Hepatocyte (in vitro differentiated cells): ENCODE data around the gene CYP2A6. TPM values are rescaled to one million over a fixed set of nuclear protein-coding genes. Genes with fewer than 3 reads are reported as not detected.
"Not testable (repeated sequence)": the region's sequence is repeated elsewhere in the genome, so short reads cannot be mapped to it uniquely, and the experiment has no call there.

Experiments used
- DNase-seq: peaks from one replicate; pipeline ENCODE4 v3.0.0-alpha.2; 2016; ENCODE audit warnings: low spot score
- H2AFZ ChIP-seq: fragments of 200-600 bp; sonication (generic); 2 replicates; pipeline ENCODE4 v1.6.0; 2016; ENCODE audit warnings: antibody characterized with exemption, mild to moderate bottlenecking
- H3K27ac ChIP-seq: fragments of 200-600 bp; sonication (generic); 2 replicates; pipeline ENCODE4 v1.5.1; 2016; ENCODE audit warnings: mild to moderate bottlenecking
- H3K27me3 ChIP-seq: fragments of 200-600 bp; sonication (generic); 2 replicates; pipeline ENCODE4 v1.6.1; 2016
- H3K36me3 ChIP-seq: fragments of 200-600 bp; sonication (generic); replicated peaks from 2 replicates; pipeline ENCODE4 v1.5.1; 2016; ENCODE audit warnings: low read depth; ENCODE audit not compliant: insufficient read depth
- H3K4me1 ChIP-seq: fragments of 200-600 bp; sonication (generic); 2 replicates; pipeline ENCODE4 v1.5.1; 2016; ENCODE audit warnings: mild to moderate bottlenecking, moderate library complexity; ENCODE audit not compliant: insufficient read depth
- H3K4me2 ChIP-seq: fragments of 200-600 bp; sonication (generic); 2 replicates; pipeline ENCODE4 v1.6.0; 2016
- H3K4me3 ChIP-seq: fragments of 200-600 bp; sonication (generic); 2 replicates; pipeline ENCODE4 v1.5.1; 2016; ENCODE audit warnings: mild to moderate bottlenecking
- H3K79me2 ChIP-seq: fragments of 200-600 bp; sonication (generic); 2 replicates; pipeline ENCODE4 v1.6.0; 2017; ENCODE audit warnings: mild to moderate bottlenecking
- H3K9me2 ChIP-seq: fragments of 200-600 bp; sonication (generic); replicated peaks from 2 replicates; pipeline ENCODE4 v1.6.0; 2017; ENCODE audit warnings: mild to moderate bottlenecking; ENCODE audit not compliant: insufficient read depth
- H3K9me3 ChIP-seq: fragments of 200-600 bp; sonication (generic); 2 replicates; pipeline ENCODE4 v1.5.1; 2016; ENCODE audit warnings: low read depth, mild to moderate bottlenecking
- H4K20me1 ChIP-seq: fragments of 200-600 bp; sonication (generic); 2 replicates; pipeline ENCODE4 v1.6.0; 2016; ENCODE audit warnings: mild to moderate bottlenecking; ENCODE audit not compliant: insufficient read depth, poor library complexity, severe bottlenecking
- EZH2 ChIP-seq: fragments of 200-600 bp; sonication (generic); IDR thresholded peaks from 2 replicates; pipeline ENCODE4 v1.6.1; 2016; ENCODE audit warnings: antibody characterized with exemption, mild to moderate bottlenecking, borderline replicate concordance
- EZH2phosphoT487 ChIP-seq: fragments of 200-600 bp; sonication (generic); IDR thresholded peaks from one replicate; pipeline ENCODE4 v1.6.1; 2018; ENCODE audit warnings: antibody characterized with exemption, mild to moderate bottlenecking, low read depth, moderate library complexity; ENCODE audit not compliant: unreplicated experiment, severe bottlenecking
- WGBS: methylation state at CpG from one replicate; pipeline ENCODE4 v1.1.6; 2016; ENCODE audit warnings: low lambda C conversion rate; ENCODE audit errors: missing lambda C conversion rate; 5-methylcytosine and 5-hydroxymethylcytosine counted together
- polyA plus RNA-seq: library from polyadenylated mRNA; unstranded; fragments of >200 nt; fragmentation: Nextera tagmentation; extraction: Ambion mirVana; gene quantifications from 2 replicates; pipeline ENCODE4 v1.2.1, GENCODE V29; 2016
- total RNA-seq: library from RNA; depleted of rRNA; stranded (reverse); fragments of >200 nt; gene quantifications from 2 replicates; pipeline ENCODE4 v1.2.3, GENCODE V29; 2014
- TF ChIP-seq, protein P1 (sequence below): fragments of 200-600 bp; sonication (generic); IDR thresholded peaks from 2 replicates; pipeline ENCODE4 v1.5.1; 2016; ENCODE audit warnings: antibody characterized with exemption, mild to moderate bottlenecking; ENCODE audit not compliant: poor library complexity

Gene CYP2A6
- total and polyA plus RNA-seq, 2 experiments from 2014 or later = 0.50 to 1.1 TPM

DNA sequence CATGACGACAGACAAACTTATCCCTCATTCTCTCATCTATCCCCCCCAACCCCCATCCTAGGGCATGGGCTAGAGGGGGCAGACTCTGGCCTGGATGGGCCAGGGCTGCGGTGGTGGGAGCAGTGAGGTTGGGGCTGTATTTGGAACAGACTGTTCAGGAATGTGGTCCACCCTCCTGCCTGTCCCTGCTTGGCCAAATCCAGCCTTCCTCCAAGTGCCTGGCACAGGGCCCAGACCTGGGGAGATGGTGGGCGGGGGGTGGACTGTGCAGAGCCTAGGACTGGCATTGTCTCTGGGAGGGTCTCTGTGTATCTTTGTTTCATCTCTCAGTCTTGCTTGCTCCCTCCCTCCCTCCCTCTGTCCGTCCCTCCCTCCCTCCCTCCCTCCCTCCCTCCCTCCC, 37.1 kb downstream of the CYP2A6 start:
- Histone ChIP-seq H3K4me3 (no peak overlapping the region), H3K79me2 (peaks cover 6% of the 10 kb centered on the region), H3K9me2 (no peaks in the 10 kb centered on the region), H2AFZ (no peak overlapping the region), H3K27me3 (no peaks in the 10 kb centered on the region), H3K4me2 (peak overlapping the region; percentile 91), H3K36me3 (no peaks in the 10 kb centered on the region), H4K20me1 (no peaks in the 10 kb centered on the region), H3K4me1 (peaks cover 32% of the 10 kb centered on the region), H3K27ac (peak overlapping the region; percentile 98), H3K9me3 (no peaks in the 10 kb centered on the region)
- 47% methylated on average over 2 of the region's 4 CpGs for WGBS
- TF ChIP-seq, protein P1, sequence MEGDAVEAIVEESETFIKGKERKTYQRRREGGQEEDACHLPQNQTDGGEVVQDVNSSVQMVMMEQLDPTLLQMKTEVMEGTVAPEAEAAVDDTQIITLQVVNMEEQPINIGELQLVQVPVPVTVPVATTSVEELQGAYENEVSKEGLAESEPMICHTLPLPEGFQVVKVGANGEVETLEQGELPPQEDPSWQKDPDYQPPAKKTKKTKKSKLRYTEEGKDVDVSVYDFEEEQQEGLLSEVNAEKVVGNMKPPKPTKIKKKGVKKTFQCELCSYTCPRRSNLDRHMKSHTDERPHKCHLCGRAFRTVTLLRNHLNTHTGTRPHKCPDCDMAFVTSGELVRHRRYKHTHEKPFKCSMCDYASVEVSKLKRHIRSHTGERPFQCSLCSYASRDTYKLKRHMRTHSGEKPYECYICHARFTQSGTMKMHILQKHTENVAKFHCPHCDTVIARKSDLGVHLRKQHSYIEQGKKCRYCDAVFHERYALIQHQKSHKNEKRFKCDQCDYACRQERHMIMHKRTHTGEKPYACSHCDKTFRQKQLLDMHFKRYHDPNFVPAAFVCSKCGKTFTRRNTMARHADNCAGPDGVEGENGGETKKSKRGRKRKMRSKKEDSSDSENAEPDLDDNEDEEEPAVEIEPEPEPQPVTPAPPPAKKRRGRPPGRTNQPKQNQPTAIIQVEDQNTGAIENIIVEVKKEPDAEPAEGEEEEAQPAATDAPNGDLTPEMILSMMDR = no peak
- no peak for TF ChIP-seq EZH2
- TF ChIP-seq EZH2phosphoT487 = no peak
- no peak for DNase-seq

DNA sequence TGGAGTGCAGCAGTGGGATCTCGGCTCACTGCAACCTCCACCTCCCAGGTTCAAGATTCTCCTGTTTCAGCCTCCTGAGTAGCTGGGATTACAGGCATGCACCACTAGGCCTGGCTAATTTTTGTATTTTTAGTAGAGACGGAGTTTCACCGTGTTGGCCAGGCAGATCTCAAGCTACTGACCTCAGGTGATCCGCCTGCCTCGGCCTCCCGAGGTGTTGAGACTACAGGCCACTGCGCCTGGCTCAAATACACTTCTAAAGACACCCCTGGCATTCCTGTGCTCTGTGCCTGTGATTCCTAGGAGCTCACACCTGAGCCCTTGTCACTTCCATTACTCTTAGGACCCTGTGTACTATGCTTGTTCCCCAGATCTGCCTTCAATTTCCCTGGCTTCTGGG, 37.7 kb downstream of the CYP2A6 start:
- not testable (repeated sequence) for H3K36me3 ChIP-seq, H4K20me1 ChIP-seq, H3K4me3 ChIP-seq, H3K27me3 ChIP-seq, H3K79me2 ChIP-seq, H3K9me3 ChIP-seq, H3K9me2 ChIP-seq, DNase-seq, H2AFZ ChIP-seq
- 77% methylated on average over 7 of the region's 7 CpGs for WGBS
- Histone ChIP-seq H3K4me2 (peak overlapping the region; percentile 91), H3K4me1 (peaks cover 32% of the 10 kb centered on the region), H3K27ac (peak overlapping the region; percentile 98)

DNA sequence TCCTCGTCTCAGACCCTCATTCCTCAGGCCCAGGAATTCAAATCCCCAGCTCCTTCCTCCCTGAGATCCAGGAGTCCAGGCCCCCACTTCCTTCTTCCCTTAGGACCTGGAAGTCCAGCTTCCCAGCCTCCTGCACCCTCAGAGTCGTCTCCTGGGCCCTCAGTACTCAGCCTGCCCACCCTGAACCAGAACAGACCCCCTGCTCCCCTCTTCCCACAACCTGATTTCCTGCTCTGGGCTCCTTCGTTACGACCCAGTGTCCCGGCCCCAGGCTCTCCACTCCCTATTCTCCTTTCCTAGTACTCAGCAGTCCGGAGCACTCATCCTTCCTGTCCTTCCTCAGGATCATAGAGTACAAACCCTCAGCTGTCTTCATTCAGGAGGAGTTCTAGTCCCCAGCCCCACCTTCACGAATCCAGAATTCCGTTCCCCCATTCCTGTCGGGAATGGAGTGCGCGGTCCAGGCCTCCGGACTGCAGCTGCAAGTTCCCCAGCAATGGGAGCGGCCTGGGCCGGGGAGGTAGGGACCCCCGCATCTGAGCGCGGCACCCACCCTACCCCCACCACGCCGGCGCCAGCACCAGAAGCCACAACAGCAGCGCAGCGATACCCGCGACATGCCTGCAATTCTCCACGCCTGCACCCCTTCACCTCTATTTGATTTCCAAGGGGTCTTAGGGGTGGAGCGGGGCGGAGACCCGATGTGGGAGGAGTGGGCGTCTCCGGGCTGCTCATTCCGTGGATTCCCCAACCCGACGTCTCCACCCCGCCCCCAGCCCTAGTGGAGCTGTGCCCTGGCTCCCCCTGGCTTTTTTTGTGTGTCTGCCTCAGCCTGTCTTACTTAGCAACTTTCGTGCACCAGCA, 38.5 kb downstream of the CYP2A6 start:
- Histone ChIP-seq H2AFZ (peak overlapping the region; percentile 55), H3K4me1 (peaks cover 32% of the 10 kb centered on the region)
- WGBS = 11% methylated on average over 24 of the region's 35 CpGs

DNA sequence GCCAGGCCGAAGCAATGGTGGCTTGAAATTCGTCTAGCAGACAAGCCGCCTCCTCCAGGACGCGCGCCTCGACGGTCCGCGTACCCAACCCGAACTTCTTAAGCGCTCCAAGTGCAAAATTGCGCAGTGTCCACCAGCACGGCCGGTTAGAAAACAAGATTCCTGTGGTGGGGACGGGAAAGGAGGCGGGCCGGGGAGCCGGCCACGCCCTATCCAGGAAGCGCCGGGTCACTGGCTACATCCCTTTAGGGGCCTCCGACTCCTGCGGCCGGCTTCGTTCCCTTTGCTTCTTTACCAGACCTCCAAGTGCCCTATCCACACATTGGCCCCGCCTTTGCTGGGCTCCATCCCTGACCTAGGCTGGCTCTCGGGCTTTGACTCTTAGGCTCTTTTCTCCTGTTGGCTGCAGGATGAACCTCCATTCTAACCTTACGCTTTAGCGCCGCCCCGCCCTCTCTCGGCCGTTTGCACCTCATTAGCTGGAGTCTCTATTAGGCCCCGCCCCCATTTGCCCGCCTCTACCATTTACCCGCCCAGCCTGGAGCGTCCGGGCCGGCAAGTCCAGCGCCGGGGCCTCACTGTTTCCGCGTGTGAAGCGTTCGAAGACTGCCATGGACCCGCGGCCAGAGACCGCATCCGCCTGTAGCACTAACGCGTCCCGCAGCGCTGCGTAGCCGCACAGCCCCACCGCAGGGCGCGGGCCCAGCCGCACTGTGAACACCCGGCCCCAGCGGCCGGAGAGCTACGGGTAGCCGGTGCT, 39.4 kb downstream of the CYP2A6 start:
- peak; percentile 88 for DNase-seq
- 5% methylated on average over 64 of the region's 65 CpGs for WGBS
- Histone ChIP-seq H3K27ac (peak overlapping the region; percentile 98), H3K79me2 (peaks cover 20% of the 10 kb centered on the region), H3K4me3 (peak overlapping the region; percentile 4), H3K4me1 (peaks cover 40% of the 10 kb centered on the region), H2AFZ (peak overlapping the region; percentile 55), H4K20me1 (peaks cover 12% of the 10 kb centered on the region), H3K4me2 (peak overlapping the region; percentile 91)
- not testable (repeated sequence) for H3K27me3 ChIP-seq, H3K9me2 ChIP-seq, H3K9me3 ChIP-seq, H3K36me3 ChIP-seq

More for the DNA sequence above, 38.5 kb downstream of the CYP2A6 start:
- TF ChIP-seq EZH2phosphoT487 = no peak
- TF ChIP-seq, protein P1 = peak; percentile 34
- no peaks in the 10 kb centered on the region for H3K27me3 ChIP-seq
- peak overlapping the region; percentile 91 for H3K4me2 ChIP-seq
- peak overlapping the region; percentile 24 for H3K4me3 ChIP-seq
- H4K20me1 ChIP-seq = peaks cover 4% of the 10 kb centered on the region
- H3K79me2 ChIP-seq = peaks cover 13% of the 10 kb centered on the region
- peak; percentile 77 for DNase-seq
- H3K9me2 ChIP-seq = no peaks in the 10 kb centered on the region
- H3K27ac ChIP-seq = peak overlapping the region; percentile 98
- no peaks in the 10 kb centered on the region for H3K36me3 ChIP-seq
- no peaks in the 10 kb centered on the region for H3K9me3 ChIP-seq
